ENCODE results near the gene ZNF121.

- TF ChIP-seq, protein P1, sequence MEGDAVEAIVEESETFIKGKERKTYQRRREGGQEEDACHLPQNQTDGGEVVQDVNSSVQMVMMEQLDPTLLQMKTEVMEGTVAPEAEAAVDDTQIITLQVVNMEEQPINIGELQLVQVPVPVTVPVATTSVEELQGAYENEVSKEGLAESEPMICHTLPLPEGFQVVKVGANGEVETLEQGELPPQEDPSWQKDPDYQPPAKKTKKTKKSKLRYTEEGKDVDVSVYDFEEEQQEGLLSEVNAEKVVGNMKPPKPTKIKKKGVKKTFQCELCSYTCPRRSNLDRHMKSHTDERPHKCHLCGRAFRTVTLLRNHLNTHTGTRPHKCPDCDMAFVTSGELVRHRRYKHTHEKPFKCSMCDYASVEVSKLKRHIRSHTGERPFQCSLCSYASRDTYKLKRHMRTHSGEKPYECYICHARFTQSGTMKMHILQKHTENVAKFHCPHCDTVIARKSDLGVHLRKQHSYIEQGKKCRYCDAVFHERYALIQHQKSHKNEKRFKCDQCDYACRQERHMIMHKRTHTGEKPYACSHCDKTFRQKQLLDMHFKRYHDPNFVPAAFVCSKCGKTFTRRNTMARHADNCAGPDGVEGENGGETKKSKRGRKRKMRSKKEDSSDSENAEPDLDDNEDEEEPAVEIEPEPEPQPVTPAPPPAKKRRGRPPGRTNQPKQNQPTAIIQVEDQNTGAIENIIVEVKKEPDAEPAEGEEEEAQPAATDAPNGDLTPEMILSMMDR (IDR thresholded peaks at IDR 0.05), result no peak
- no peak for TF ChIP-seq EZH2 (IDR thresholded peaks at IDR 0.05)
- TF ChIP-seq EZH2phosphoT487 (IDR thresholded peaks at IDR 0.05), result no peak
Measured at GRCh38 chr19:9620842-9621155, 36.5 kb upstream of the ZNF121 start.
